ENCODE data around the gene PRDX2. TPM values are rescaled to one million over a fixed set of nuclear protein-coding genes. Genes with fewer than 3 reads are reported as not detected.
A peak's percentile ranks its signal among the peaks of the same experiment; 100 is the strongest.

PRDX2 gene
- total RNA-seq, 1 donor from 2014 or later: 319 TPM

GRCh38 chr19:12779162-12779993, 22.2 kb downstream of the PRDX2 start:
- no peak for DNase-seq (ENCODE audit: low spot score)

- no peak for DNase-seq (ENCODE audit: low spot score)
These were observed 22.8 kb downstream of the PRDX2 start for GRCh38 chr19:12778905-12779161.

- DNase-seq (ENCODE audit: low spot score): peak; percentile 57
These were observed 23.3 kb downstream of the PRDX2 start for GRCh38 chr19:12778017-12778904.

- peak; percentile 72 for DNase-seq (ENCODE audit: low spot score)
These were observed 24.2 kb downstream of the PRDX2 start for GRCh38 chr19:12777217-12778016.

GRCh38 chr19:12774588-12775555, 26.7 kb downstream of the PRDX2 start, which contains the start of gene HOOK2:
HOOK2 (minus strand) TSS chr19:12775552; CDS start chr19:12775449, 103 bp downstream.
- DNase-seq (ENCODE audit: low spot score): peak; percentile 94

DNA sequence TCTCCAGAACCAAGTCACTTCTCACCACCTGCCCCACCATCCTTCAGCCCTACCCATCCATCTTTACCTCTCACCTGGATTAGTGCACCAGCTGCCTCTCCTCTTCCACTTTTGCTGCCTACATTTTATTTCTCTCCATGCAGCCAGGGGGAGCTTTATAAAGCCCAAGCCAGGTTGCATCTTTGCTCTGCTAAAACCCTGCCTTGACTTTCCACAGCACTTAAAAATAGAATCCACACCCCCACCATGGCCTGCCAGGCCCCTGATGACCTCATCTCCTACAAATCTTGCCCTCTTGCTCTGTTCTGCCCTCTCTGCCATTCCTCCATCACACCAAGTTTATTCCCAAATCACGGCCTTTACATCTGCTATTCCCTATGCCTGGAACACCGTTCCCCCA, 28.0 kb downstream of the PRDX2 start:
- DNase-seq (ENCODE audit: low spot score): no peak

- DNase-seq (ENCODE audit: low spot score): no peak
These were observed 29.3 kb downstream of the PRDX2 start for GRCh38 chr19:12772323-12772722.

GRCh38 chr19:12770922-12771321, 30.7 kb downstream of the PRDX2 start:
- DNase-seq (ENCODE audit: low spot score): no peak

- DNase-seq (ENCODE audit: low spot score): no peak
These were observed 31.9 kb downstream of the PRDX2 start for GRCh38 chr19:12769689-12770088.

- no peak for DNase-seq (ENCODE audit: low spot score)
These were observed 33.9 kb downstream of the PRDX2 start for GRCh38 chr19:12767666-12768065.

GRCh38 chr19:12767150-12767549, 34.5 kb downstream of the PRDX2 start:
- DNase-seq (ENCODE audit: low spot score): no peak

GRCh38 chr19:12766051-12766521, 35.5 kb downstream of the PRDX2 start:
- peak; percentile 74 for DNase-seq (ENCODE audit: low spot score)

- DNase-seq (ENCODE audit: low spot score): no peak
These were observed 36.9 kb downstream of the PRDX2 start for GRCh38 chr19:12764698-12765097.

DNA sequence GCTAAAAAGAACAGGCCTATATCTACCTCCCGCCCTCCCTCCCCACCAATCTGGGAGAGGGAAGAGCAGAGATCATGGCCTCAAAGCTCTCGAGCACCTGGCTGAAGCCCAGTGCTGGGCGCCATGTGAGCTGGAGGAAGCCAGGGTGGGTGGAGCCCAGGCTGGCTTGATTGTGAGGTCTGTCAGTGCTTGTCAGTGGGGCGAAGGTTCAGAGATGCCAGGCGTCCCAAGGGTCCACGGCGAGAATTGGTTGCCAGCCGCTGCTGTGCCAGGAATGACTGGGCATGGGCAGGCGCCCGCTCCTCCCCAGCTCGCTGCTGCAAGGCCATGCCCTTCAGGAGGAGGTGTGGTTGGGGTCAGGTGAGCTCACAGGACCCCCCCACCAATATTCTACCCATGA, 38.5 kb downstream of the PRDX2 start:
- no peak for DNase-seq (ENCODE audit: low spot score)

GRCh38 chr19:12759686-12760085, 41.9 kb downstream of the PRDX2 start:
- DNase-seq (ENCODE audit: low spot score): no peak

DNA sequence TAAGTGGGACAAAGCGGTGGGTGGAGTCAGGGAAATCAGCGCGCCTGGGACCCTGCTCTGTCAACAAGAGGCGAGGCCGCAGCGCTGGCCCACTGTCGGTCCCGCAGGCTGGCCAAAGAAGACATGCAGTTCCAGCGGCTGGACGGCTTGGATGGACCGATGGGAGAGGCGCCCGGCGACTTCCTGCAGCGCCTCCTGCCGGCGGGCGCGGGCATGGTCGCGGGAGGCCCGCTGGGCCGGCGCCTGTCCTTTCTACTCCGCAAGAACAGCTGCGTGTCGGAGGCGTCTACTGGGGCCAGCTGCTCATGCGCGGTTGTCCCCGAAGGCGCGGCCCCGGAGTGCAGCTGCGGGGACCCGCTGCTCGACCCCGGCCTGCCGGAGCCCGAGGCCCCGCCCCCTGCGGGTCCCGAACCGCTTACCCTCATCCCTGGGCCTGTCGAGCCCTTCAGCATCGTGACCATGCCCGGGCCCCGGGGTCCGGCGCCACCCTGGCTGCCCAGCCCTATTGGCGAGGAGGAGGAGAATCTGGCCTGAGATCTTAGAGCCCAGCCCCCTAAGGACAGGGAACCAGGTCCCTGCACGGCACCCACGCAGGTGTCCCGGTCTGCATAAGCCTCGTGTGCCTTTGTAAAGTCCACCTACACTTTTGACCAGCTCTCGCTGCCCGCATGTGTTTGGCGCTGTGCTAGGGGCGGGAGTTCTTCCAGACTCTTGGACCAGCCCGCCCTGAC, 43.9 kb downstream of the PRDX2 start:
- peak; percentile 62 for DNase-seq (ENCODE audit: low spot score)

GRCh38 chr19:12756150-12756883, 45.3 kb downstream of the PRDX2 start:
- no peak for DNase-seq (ENCODE audit: low spot score)

- no peak for DNase-seq (ENCODE audit: low spot score)
These were observed 47.0 kb downstream of the PRDX2 start for GRCh38 chr19:12754465-12755196.
